ENCODE measurements around the gene CCDC3.

DNA sequence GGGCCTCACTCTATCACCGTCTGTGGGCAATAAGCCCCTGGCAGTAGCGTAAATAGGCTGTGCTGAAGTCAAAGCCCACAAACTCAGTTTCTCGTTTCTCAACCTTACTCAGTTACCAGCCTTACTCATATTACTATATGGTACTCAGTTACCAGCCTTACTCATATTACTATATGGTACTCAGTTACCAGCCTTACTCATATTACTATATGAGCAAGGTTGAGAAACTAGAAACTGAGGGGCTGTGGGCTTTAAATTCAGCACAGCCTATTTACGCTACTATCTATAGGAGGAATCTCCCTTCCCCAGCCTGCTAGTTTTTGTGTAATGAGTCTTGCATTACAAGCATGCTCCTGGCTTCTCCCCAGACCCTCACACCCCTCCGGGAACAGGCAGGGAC, 35.4 kb downstream of the CCDC3 start:
- TF ChIP-seq RFX5 (IDR thresholded peaks at IDR 0.05; ENCODE audit: borderline replicate concordance, low read depth, low read length) (no peak), EP300 (IDR thresholded peaks at IDR 0.05; ENCODE audit: borderline replicate concordance in 1 of 2, low read depth in 2 of 2, low read length in 2 of 2) (no peak)
- TF ChIP-seq, protein P1, sequence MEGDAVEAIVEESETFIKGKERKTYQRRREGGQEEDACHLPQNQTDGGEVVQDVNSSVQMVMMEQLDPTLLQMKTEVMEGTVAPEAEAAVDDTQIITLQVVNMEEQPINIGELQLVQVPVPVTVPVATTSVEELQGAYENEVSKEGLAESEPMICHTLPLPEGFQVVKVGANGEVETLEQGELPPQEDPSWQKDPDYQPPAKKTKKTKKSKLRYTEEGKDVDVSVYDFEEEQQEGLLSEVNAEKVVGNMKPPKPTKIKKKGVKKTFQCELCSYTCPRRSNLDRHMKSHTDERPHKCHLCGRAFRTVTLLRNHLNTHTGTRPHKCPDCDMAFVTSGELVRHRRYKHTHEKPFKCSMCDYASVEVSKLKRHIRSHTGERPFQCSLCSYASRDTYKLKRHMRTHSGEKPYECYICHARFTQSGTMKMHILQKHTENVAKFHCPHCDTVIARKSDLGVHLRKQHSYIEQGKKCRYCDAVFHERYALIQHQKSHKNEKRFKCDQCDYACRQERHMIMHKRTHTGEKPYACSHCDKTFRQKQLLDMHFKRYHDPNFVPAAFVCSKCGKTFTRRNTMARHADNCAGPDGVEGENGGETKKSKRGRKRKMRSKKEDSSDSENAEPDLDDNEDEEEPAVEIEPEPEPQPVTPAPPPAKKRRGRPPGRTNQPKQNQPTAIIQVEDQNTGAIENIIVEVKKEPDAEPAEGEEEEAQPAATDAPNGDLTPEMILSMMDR (IDR thresholded peaks at IDR 0.05; ENCODE audit: control extremely low read depth in 1 of 3, insufficient read depth in 1 of 3, low read depth in 1 of 3, low read length in 3 of 3): no peak

All from H1 (cell line).